ENCODE data around the gene SNX5. TPM values are rescaled to one million over a fixed set of nuclear protein-coding genes. Genes with fewer than 3 reads are reported as not detected.

Gene SNX5
- total RNA-seq, 1 donor: 93.7 TPM

- H3K36me3 ChIP-seq (ENCODE audit: insufficient read depth, low read length): peaks cover 11% of the 10 kb centered on the region
- peak; percentile 35 for TF ChIP-seq CTCF (IDR thresholded peaks at IDR 0.05; ENCODE audit: extremely low read depth, low read depth, low read length)
- peak overlapping the region; percentile 99 for H3K27ac ChIP-seq (ENCODE audit: low read depth, low read length)
- DNase-seq (ENCODE audit: insufficient read length, low spot score, missing footprints): peak; percentile 70
- H3K27me3 ChIP-seq (ENCODE audit: insufficient read depth, low read length): no peaks in the 10 kb centered on the region
- H3K4me1 ChIP-seq (ENCODE audit: insufficient read depth, low read length): peaks cover 66% of the 10 kb centered on the region
- peak overlapping the region; percentile 13 for H2AFZ ChIP-seq (ENCODE audit: low read length)
- H3K4me3 ChIP-seq (ENCODE audit: insufficient read depth, low read length): peak overlapping the region; percentile 84
- H3K79me2 ChIP-seq (ENCODE audit: insufficient read depth, low read length): peaks cover 86% of the 10 kb centered on the region
- peak overlapping the region; percentile 93 for H3K4me2 ChIP-seq (ENCODE audit: insufficient read depth, low read length)
- peaks cover 47% of the 10 kb centered on the region for H4K20me1 ChIP-seq (ENCODE audit: insufficient read depth, low read length)
- no peaks in the 10 kb centered on the region for H3K9me3 ChIP-seq (ENCODE audit: low read depth, low read length)
These were observed 1.9 kb downstream of the SNX5 start for GRCh38 chr20:17966432-17967310.

GRCh38 chr20:17965042-17965697, 3.4 kb downstream of the SNX5 start:
- Histone ChIP-seq H3K9me3 (ENCODE audit: low read depth, low read length) (no peaks in the 10 kb centered on the region), H3K79me2 (ENCODE audit: insufficient read depth, low read length) (peaks cover 87% of the 10 kb centered on the region), H3K36me3 (ENCODE audit: insufficient read depth, low read length) (peaks cover 11% of the 10 kb centered on the region), H3K4me2 (ENCODE audit: insufficient read depth, low read length) (peak overlapping the region; percentile 93), H3K27me3 (ENCODE audit: insufficient read depth, low read length) (no peaks in the 10 kb centered on the region), H3K4me1 (ENCODE audit: insufficient read depth, low read length) (peaks cover 61% of the 10 kb centered on the region), H2AFZ (ENCODE audit: low read length) (no peak overlapping the region), H3K4me3 (ENCODE audit: insufficient read depth, low read length) (peak overlapping the region; percentile 10), H4K20me1 (ENCODE audit: insufficient read depth, low read length) (peaks cover 54% of the 10 kb centered on the region), H3K27ac (ENCODE audit: low read depth, low read length) (peak overlapping the region; percentile 99)
- TF ChIP-seq CTCF (IDR thresholded peaks at IDR 0.05; ENCODE audit: extremely low read depth, low read depth, low read length): no peak
- no peak for DNase-seq (ENCODE audit: insufficient read length, low spot score, missing footprints)

GRCh38 chr20:17964632-17965031, 4.0 kb downstream of the SNX5 start:
- peak overlapping the region; percentile 99 for H3K27ac ChIP-seq (ENCODE audit: low read depth, low read length)
- H3K4me3 ChIP-seq (ENCODE audit: insufficient read depth, low read length): no peak overlapping the region
- no peak overlapping the region for H2AFZ ChIP-seq (ENCODE audit: low read length)
- TF ChIP-seq CTCF (IDR thresholded peaks at IDR 0.05; ENCODE audit: extremely low read depth, low read depth, low read length): no peak
- H3K4me2 ChIP-seq (ENCODE audit: insufficient read depth, low read length): peak overlapping the region; percentile 93
- H3K9me3 ChIP-seq (ENCODE audit: low read depth, low read length): no peaks in the 10 kb centered on the region
- peaks cover 59% of the 10 kb centered on the region for H4K20me1 ChIP-seq (ENCODE audit: insufficient read depth, low read length)
- H3K4me1 ChIP-seq (ENCODE audit: insufficient read depth, low read length): peaks cover 63% of the 10 kb centered on the region
- H3K27me3 ChIP-seq (ENCODE audit: insufficient read depth, low read length): no peaks in the 10 kb centered on the region
- DNase-seq (ENCODE audit: insufficient read length, low spot score, missing footprints): no peak
- H3K79me2 ChIP-seq (ENCODE audit: insufficient read depth, low read length): peaks cover 88% of the 10 kb centered on the region
- H3K36me3 ChIP-seq (ENCODE audit: insufficient read depth, low read length): peaks cover 11% of the 10 kb centered on the region

- H3K4me3 ChIP-seq (ENCODE audit: insufficient read depth, low read length): no peak overlapping the region
- no peaks in the 10 kb centered on the region for H3K9me3 ChIP-seq (ENCODE audit: low read depth, low read length)
- peak overlapping the region; percentile 11 for H3K27ac ChIP-seq (ENCODE audit: low read depth, low read length)
- H3K79me2 ChIP-seq (ENCODE audit: insufficient read depth, low read length): peaks cover 92% of the 10 kb centered on the region
- peaks cover 63% of the 10 kb centered on the region for H4K20me1 ChIP-seq (ENCODE audit: insufficient read depth, low read length)
- peaks cover 68% of the 10 kb centered on the region for H3K4me1 ChIP-seq (ENCODE audit: insufficient read depth, low read length)
- no peaks in the 10 kb centered on the region for H3K27me3 ChIP-seq (ENCODE audit: insufficient read depth, low read length)
- no peak for DNase-seq (ENCODE audit: insufficient read length, low spot score, missing footprints)
- no peak for TF ChIP-seq CTCF (IDR thresholded peaks at IDR 0.05; ENCODE audit: extremely low read depth, low read depth, low read length)
- peaks cover 11% of the 10 kb centered on the region for H3K36me3 ChIP-seq (ENCODE audit: insufficient read depth, low read length)
- H2AFZ ChIP-seq (ENCODE audit: low read length): no peak overlapping the region
- H3K4me2 ChIP-seq (ENCODE audit: insufficient read depth, low read length): peak overlapping the region; percentile 93
These were observed 4.5 kb downstream of the SNX5 start for GRCh38 chr20:17964073-17964472.
